SK-N-SH treated with all-trans-retinoic acid at 6 μM for 48 hours (cell line): ENCODE measurements around the gene GSS.

ENCODE experiments used
- BACH2 ChIP-seq: fragments of 250-450 bp; sonication (Bioruptor Pico); IDR thresholded peaks from 2 replicates; pipeline ENCODE4 v1.9.0; 2021; ENCODE audit warnings: mild to moderate bottlenecking, borderline replicate concordance
- CREB5 ChIP-seq: fragments of 250-450 bp; sonication (Bioruptor Pico); IDR thresholded peaks from 2 replicates; pipeline ENCODE4 v1.5.1; 2020; ENCODE audit warnings: low read depth, mild to moderate bottlenecking, moderate library complexity
- CSRNP3 ChIP-seq: fragments of 250-450 bp; sonication (Bioruptor Pico); IDR thresholded peaks from 2 replicates; pipeline ENCODE4 v1.5.1; 2021; ENCODE audit warnings: mild to moderate bottlenecking, moderate library complexity
- GLIS3 ChIP-seq: fragments of 250-450 bp; sonication (Bioruptor Pico); IDR thresholded peaks from 2 replicates; pipeline ENCODE4 v1.5.0; 2020; ENCODE audit warnings: mild to moderate bottlenecking, moderate library complexity
- OSR1 ChIP-seq: fragments of 250-450 bp; sonication (Bioruptor Pico); IDR thresholded peaks from 2 replicates; pipeline ENCODE4 v1.8.0; 2022; ENCODE audit warnings: moderate library complexity, mild to moderate bottlenecking, inconsistent platforms
- RARB ChIP-seq: fragments of 250-450 bp; sonication (Bioruptor Pico); IDR thresholded peaks from 2 replicates; pipeline ENCODE4 v1.8.0; 2021; ENCODE audit warnings: mild to moderate bottlenecking, moderate library complexity
- TOX ChIP-seq: fragments of 250-450 bp; sonication (Bioruptor Pico); IDR thresholded peaks from 2 replicates; pipeline ENCODE4 v1.8.0; 2021; ENCODE audit warnings: mild to moderate bottlenecking, moderate library complexity, borderline replicate concordance
- TSHZ2 ChIP-seq: fragments of 250-450 bp; sonication (Bioruptor Pico); IDR thresholded peaks from 2 replicates; pipeline ENCODE4 v1.5.0; 2020; ENCODE audit warnings: mild to moderate bottlenecking, moderate library complexity
- ZC3H10 ChIP-seq: fragments of 250-450 bp; sonication (Bioruptor Pico); IDR thresholded peaks from 2 replicates; pipeline ENCODE4 v1.5.1; 2021; ENCODE audit warnings: mild to moderate bottlenecking, moderate library complexity
- ZFP3 ChIP-seq: fragments of 250-450 bp; sonication (Bioruptor Pico); IDR thresholded peaks from 2 replicates; pipeline ENCODE4 v1.5.0; 2020; ENCODE audit warnings: mild to moderate bottlenecking, moderate library complexity
- ZFP30 ChIP-seq: fragments of 450-650 bp; formaldehyde crosslinking; IDR thresholded peaks from 2 replicates; pipeline ENCODE4 v1.5.0; 2022; ENCODE audit warnings: mild to moderate bottlenecking, moderate library complexity
- TF ChIP-seq, protein P1 (sequence below): fragments of 250-450 bp; sonication (Bioruptor Pico); IDR thresholded peaks from 2 replicates; pipeline ENCODE4 v1.8.0; 2020; ENCODE audit warnings: mild to moderate bottlenecking, moderate library complexity, borderline replicate concordance

DNA sequence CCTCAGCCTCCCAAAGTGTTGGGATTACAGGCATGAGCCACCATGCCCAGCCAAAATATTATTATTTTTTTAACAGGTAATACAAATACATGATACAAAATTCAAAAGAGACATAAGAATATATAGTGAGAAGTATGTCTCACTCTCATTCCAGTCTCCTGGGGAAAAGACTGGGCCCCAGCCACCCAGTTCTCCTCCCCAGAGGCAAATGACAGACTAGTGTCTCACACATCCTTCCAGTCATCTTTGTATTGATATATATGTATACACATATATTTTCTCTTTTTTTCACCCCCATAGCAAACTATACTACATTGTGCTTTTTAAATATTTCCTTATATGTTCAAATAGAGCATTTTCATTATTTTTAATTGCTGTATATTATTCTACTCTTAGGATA, 8.3 kb downstream of the GSS start:
- TF ChIP-seq, protein P1, sequence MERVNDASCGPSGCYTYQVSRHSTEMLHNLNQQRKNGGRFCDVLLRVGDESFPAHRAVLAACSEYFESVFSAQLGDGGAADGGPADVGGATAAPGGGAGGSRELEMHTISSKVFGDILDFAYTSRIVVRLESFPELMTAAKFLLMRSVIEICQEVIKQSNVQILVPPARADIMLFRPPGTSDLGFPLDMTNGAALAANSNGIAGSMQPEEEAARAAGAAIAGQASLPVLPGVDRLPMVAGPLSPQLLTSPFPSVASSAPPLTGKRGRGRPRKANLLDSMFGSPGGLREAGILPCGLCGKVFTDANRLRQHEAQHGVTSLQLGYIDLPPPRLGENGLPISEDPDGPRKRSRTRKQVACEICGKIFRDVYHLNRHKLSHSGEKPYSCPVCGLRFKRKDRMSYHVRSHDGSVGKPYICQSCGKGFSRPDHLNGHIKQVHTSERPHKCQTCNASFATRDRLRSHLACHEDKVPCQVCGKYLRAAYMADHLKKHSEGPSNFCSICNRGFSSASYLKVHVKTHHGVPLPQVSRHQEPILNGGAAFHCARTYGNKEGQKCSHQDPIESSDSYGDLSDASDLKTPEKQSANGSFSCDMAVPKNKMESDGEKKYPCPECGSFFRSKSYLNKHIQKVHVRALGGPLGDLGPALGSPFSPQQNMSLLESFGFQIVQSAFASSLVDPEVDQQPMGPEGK, result no peak
- no peak for TF ChIP-seq ZFP3 (CRISPR knock-in tag)
- no peak for TF ChIP-seq ZFP30 (CRISPR knock-in tag)
- TF ChIP-seq ZC3H10 (CRISPR knock-in tag), result no peak
- TF ChIP-seq TSHZ2 (CRISPR knock-in tag), result no peak
- no peak for TF ChIP-seq TOX (CRISPR knock-in tag)
- no peak for TF ChIP-seq CREB5 (CRISPR knock-in tag)
- no peak for TF ChIP-seq CSRNP3
- no peak for TF ChIP-seq RARB (CRISPR knock-in tag)
- TF ChIP-seq BACH2 (CRISPR knock-in tag), result no peak
- no peak for TF ChIP-seq OSR1 (CRISPR knock-in tag)
- TF ChIP-seq GLIS3 (CRISPR knock-in tag), result no peak
